AG09319 (cell line): ENCODE measurements around the gene MYO19.

ENCODE experiments used
- DNase-seq: peaks from one replicate; pipeline ENCODE4 v3.0.0-alpha.2; 2010; ENCODE audit warnings: low read depth; ENCODE audit errors: extremely low read depth
- TF ChIP-seq, protein P1 (sequence below): IDR thresholded peaks from 2 replicates; pipeline ENCODE4 v1.5.1; 2011; ENCODE audit warnings: low read depth, mild to moderate bottlenecking, inconsistent platforms, low read length, moderate library complexity

Gene MYO19

DNA sequence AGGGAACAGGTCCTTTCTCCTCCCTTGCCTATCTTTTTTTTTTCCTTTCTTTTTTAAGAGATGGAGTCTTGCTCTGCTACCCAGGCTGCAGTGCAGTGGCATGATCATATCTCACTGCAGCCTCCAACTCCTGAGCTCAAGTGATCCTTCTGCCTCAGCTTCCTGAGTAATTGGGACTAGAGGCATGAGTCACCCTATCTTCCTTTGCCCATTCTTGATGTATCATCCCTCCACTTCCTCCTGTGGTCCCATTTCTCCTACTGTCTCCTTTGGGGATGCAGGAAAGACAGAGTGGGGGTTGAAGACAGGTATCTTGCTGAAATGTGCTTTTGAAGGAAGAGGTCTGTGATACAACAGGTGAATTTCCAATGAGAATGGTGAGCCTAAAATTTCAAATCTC, 5.5 kb downstream of the MYO19 start:
- no peak for DNase-seq
- TF ChIP-seq, protein P1, sequence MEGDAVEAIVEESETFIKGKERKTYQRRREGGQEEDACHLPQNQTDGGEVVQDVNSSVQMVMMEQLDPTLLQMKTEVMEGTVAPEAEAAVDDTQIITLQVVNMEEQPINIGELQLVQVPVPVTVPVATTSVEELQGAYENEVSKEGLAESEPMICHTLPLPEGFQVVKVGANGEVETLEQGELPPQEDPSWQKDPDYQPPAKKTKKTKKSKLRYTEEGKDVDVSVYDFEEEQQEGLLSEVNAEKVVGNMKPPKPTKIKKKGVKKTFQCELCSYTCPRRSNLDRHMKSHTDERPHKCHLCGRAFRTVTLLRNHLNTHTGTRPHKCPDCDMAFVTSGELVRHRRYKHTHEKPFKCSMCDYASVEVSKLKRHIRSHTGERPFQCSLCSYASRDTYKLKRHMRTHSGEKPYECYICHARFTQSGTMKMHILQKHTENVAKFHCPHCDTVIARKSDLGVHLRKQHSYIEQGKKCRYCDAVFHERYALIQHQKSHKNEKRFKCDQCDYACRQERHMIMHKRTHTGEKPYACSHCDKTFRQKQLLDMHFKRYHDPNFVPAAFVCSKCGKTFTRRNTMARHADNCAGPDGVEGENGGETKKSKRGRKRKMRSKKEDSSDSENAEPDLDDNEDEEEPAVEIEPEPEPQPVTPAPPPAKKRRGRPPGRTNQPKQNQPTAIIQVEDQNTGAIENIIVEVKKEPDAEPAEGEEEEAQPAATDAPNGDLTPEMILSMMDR = no peak

DNA sequence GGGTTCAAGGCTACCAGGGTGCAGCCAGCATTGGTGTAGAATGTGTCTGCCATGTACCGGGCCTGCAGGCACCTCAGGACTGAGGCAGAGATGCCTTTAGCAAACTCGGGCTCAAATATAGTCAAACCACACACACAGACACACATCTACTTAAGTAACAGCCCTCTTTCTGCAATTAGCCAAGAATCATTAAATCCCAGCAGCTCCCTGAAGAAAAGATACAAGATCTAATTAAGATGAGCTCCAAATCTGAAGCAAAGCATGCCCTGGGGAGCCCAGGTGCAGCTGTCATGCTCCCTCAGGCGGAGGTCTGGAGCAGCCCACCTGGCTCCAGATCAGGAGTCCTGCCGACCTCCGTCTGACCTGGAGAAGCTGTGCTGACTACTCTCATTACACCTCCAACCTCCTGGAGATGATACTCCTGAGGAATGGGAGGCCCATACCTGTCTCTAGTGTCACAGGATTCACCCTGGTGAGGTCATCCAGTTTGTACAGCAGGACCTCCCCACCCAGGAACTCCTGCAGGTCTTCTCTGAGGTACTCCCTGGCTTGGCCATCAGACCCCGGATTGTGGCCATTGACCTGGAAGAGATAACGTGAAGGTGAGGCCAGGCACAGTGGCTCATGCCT, 6.9 kb downstream of the MYO19 start:
- DNase-seq = no peak
- TF ChIP-seq, protein P1 = no peak

GRCh38 chr17:36525888-36526287, 8.8 kb downstream of the MYO19 start:
- TF ChIP-seq, protein P1 = no peak
- no peak for DNase-seq

DNA sequence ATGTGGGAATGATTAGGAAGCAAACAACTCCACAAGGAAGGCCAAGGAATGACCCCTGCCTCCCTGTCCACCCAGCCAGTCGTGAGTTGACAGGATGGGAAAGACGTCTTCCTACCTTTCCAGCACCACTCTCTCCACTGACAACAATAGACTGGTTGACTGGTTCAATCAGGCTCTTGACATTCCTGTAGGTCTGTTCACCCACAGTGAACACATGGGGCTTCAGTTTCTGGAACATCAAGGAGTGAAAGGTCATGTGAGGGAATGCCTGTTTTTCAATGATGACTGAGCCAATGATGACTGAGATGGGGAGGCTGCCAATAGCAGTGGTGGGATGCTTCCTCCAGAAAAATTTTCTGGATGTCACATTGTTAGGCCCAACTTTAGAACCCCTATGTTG, 9.6 kb downstream of the MYO19 start:
- TF ChIP-seq, protein P1 = no peak
- DNase-seq = no peak

DNA sequence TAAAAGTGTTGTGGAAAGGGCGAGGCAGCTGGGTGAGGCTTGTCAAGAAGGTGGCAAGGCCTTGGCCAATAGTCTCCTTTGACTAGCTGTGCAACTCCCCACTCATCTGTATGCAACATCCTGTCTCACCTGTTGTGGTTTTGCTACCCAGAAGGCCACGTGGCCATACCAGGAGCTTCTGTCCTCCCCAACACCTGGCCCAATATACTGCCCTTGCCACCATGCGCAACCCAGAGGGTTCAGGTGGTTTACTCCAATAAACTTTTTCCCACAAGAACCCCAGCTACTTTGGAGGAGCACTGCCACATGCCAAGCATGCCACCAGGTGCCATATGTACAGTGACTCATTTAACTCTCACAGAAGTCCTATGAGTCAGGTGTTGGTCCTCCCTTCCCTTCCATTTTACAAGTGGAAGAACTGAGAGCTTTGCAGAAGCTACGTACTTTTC, 10.2 kb downstream of the MYO19 start:
- TF ChIP-seq, protein P1 = no peak
- DNase-seq = no peak

GRCh38 chr17:36523113-36523512, 11.6 kb downstream of the MYO19 start:
- TF ChIP-seq, protein P1 = no peak

GRCh38 chr17:36515837-36516236, 18.8 kb downstream of the MYO19 start:
- TF ChIP-seq, protein P1 = no peak
- DNase-seq = no peak

More at GRCh38 chr17:36523113-36523512, 11.6 kb downstream of the MYO19 start:
- DNase-seq = no peak
